ENCODE measurements around the gene KLHL42.
A peak's percentile ranks its signal among the peaks of the same experiment; 100 is the strongest.

Gene KLHL42

DNA sequence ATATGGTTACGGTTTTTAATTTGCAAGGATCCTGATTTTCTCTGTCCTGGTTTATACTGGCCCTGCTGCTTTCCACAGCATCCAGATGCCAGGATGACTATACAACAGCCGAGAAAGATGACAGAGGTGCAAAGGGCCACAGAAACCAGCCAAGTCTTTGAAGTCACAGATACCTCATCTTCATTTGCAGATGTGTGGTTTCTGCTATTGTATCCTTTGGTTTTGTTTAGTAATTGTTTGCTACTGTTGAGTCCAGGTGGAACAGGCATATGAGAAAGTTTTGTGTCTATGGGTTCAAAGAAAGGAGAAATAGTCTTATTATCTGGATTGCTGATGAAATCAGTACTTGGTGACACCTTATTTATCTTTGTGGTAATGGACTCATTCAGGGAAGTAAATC lies 17.3 kb upstream of the KLHL42 start:
- H3K9me3 ChIP-seq (ENCODE audit: control insufficient read depth, insufficient read depth, low read length), result no peaks in the 10 kb centered on the region
- no peaks in the 10 kb centered on the region for H3K36me3 ChIP-seq (ENCODE audit: control insufficient read depth, insufficient read depth, low read length)
- H3K4me3 ChIP-seq (ENCODE audit: low read depth, low read length), result no peak overlapping the region
- no peak overlapping the region for H3K9ac ChIP-seq (ENCODE audit: low read depth, low read length)
- H3K27me3 ChIP-seq (ENCODE audit: control insufficient read depth, insufficient read depth, low read length), result no peaks in the 10 kb centered on the region
- no peaks in the 10 kb centered on the region for H3K4me1 ChIP-seq (ENCODE audit: control insufficient read depth, insufficient read depth, low read length)

DNA sequence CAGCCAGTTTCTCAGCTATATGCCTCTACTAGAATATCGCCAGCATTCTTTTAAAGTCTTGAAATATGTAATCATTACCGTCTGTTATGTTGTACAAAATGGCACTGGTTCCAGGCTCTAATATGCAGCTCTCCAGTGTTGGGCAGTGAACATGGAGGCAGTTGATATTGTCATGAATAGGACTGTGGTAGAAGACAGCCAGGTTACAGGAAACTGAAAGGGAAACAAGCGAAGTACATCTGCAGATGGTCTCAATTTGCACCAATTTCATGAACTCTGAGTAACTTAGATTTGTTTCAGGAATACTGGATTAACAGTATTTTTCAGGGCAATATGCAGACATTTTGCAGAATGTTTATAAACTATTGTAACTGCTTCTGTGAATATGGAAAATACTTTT lies 13.4 kb upstream of the KLHL42 start:
- Histone ChIP-seq H3K4me1 (ENCODE audit: control insufficient read depth, insufficient read depth, low read length) (no peaks in the 10 kb centered on the region), H3K9ac (ENCODE audit: low read depth, low read length) (no peak overlapping the region), H3K36me3 (ENCODE audit: control insufficient read depth, insufficient read depth, low read length) (no peaks in the 10 kb centered on the region), H3K9me3 (ENCODE audit: control insufficient read depth, insufficient read depth, low read length) (no peaks in the 10 kb centered on the region), H3K27me3 (ENCODE audit: control insufficient read depth, insufficient read depth, low read length) (no peaks in the 10 kb centered on the region), H3K4me3 (ENCODE audit: low read depth, low read length) (no peak overlapping the region)

DNA sequence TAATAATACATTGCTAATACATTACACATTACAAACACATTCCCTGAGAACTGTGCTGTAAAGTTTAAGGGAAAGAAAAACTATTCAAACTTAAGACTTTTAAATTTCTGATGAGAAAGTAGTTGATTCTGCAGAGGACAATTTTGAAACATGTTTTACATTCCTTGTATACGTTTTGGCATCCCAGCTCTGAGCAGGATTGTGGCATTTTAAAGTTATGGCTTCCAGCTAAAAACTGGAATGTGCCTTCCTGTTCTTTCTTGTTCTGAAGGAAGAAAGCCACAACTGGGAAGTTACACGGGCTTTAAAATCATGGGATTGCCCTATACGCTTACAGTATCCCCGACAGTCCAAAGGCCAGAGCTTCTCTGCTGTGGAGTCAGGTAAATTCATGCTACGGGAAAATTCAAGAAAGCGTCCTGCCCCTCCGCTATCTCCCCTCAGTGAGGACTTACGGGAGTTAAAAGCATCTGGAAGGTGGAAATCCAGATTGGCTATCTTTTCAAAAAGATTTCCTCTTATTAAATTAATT lies 10.8 kb upstream of the KLHL42 start:
- H3K4me3 ChIP-seq (ENCODE audit: low read depth, low read length), result no peak overlapping the region
- H3K27me3 ChIP-seq (ENCODE audit: control insufficient read depth, insufficient read depth, low read length), result no peaks in the 10 kb centered on the region
- no peaks in the 10 kb centered on the region for H3K36me3 ChIP-seq (ENCODE audit: control insufficient read depth, insufficient read depth, low read length)
- H3K9ac ChIP-seq (ENCODE audit: low read depth, low read length), result no peak overlapping the region
- H3K9me3 ChIP-seq (ENCODE audit: control insufficient read depth, insufficient read depth, low read length), result no peaks in the 10 kb centered on the region
- H3K4me1 ChIP-seq (ENCODE audit: control insufficient read depth, insufficient read depth, low read length), result no peaks in the 10 kb centered on the region

DNA sequence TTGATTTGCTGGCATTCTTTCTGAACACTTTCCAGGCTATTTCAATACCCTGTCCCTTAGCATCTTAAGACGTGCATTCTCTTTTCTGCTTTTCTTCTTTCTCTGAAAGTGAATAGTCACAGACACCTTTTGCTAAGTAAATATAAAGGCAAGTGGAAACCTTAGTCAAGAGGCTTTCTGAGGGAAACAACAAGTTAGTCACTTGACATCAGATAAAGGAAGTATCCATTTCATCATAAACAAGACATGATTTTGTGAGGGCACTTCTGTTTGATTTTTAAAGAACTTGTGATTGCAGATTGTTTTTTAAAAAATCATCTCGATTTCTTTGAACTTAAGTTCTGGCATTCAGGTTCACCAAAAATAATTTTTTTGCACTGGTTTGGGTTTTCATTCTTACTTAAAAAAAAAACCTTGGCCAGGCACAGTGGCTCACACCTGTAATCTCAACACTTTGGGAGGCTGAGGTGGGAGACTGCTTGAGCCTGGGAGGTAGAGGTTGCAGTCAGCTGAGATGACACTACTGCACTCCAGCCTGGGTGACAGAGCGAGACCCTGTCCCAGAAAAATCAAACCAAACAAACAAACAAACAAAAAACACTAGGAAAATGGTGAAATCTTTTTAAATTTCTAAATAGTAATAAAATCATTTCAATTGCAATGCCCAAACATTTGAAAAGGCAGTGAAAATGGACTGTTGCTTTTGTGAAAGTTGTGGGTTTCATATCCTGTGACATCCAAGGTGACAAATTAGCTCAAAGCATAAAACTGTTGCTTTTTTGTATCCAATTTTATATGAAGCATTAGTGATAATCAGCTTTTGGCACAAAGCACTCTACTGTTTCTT lies 8.3 kb upstream of the KLHL42 start:
- no peaks in the 10 kb centered on the region for H3K9me3 ChIP-seq (ENCODE audit: control insufficient read depth, insufficient read depth, low read length)
- no peak overlapping the region for H3K4me3 ChIP-seq (ENCODE audit: low read depth, low read length)
- H3K4me1 ChIP-seq (ENCODE audit: control insufficient read depth, insufficient read depth, low read length), result no peaks in the 10 kb centered on the region
- H3K9ac ChIP-seq (ENCODE audit: low read depth, low read length), result no peak overlapping the region
- no peaks in the 10 kb centered on the region for H3K27me3 ChIP-seq (ENCODE audit: control insufficient read depth, insufficient read depth, low read length)
- no peaks in the 10 kb centered on the region for H3K36me3 ChIP-seq (ENCODE audit: control insufficient read depth, insufficient read depth, low read length)

DNA sequence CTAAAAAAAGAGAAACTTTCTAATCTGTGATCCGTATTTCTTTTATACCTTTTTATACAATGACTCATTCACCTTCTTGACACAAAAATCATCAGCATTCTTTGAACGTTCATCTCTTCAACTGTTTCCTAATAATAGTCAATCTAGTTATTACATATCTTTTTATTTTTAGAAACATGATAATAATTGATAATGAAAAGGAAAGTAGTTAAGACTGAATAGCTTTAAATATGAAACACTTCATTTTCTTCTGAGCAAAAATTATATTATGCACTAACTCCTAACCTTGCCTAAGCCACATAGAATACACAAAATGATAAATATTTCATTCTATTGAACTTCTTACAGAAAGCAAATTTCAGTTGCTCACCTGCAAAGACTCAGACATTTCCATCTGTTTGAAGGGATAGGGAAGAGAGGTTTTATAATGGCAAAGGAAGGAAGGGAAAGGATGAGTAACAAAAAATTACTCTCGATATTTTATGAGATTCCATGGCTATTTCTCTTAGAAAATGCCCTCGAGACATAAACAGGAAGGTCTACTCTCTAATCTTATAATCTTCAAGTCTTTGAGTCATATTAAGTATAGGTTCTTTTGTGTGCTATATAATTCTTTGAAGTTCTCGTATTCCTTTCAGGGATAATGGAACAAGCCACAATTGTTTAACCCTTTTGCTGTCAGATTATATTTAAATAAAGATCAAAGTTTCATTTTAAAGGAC lies 7.5 kb upstream of the KLHL42 start:
- Histone ChIP-seq H3K9ac (ENCODE audit: low read depth, low read length) (no peak overlapping the region), H3K27me3 (ENCODE audit: control insufficient read depth, insufficient read depth, low read length) (no peaks in the 10 kb centered on the region), H3K4me1 (ENCODE audit: control insufficient read depth, insufficient read depth, low read length) (no peaks in the 10 kb centered on the region), H3K36me3 (ENCODE audit: control insufficient read depth, insufficient read depth, low read length) (no peaks in the 10 kb centered on the region), H3K4me3 (ENCODE audit: low read depth, low read length) (no peak overlapping the region), H3K9me3 (ENCODE audit: control insufficient read depth, insufficient read depth, low read length) (no peaks in the 10 kb centered on the region)

DNA sequence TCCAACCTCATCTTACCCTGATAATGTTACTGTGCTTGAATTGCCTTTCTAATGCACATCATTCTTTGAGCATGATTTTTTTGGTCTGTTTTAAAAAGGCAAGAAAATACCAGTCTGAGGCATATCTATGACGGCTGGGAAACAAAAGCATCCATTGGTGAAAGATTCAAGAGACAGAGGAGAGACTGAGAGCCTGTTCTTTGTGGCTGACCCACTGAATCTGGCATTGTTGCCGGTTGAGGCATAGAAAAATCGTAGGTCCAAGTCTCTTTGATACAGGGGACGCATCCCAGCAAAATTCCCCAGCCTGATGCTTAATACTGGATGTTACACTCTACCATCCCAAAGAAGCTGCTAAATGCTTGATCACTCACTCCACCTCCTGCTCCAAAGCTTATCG lies 2.9 kb upstream of the KLHL42 start:
- no peak overlapping the region for H3K4me3 ChIP-seq (ENCODE audit: low read depth, low read length)
- H3K9ac ChIP-seq (ENCODE audit: low read depth, low read length), result no peak overlapping the region
- no peaks in the 10 kb centered on the region for H3K27me3 ChIP-seq (ENCODE audit: control insufficient read depth, insufficient read depth, low read length)
- no peaks in the 10 kb centered on the region for H3K9me3 ChIP-seq (ENCODE audit: control insufficient read depth, insufficient read depth, low read length)
- H3K36me3 ChIP-seq (ENCODE audit: control insufficient read depth, insufficient read depth, low read length), result no peaks in the 10 kb centered on the region
- H3K4me1 ChIP-seq (ENCODE audit: control insufficient read depth, insufficient read depth, low read length), result peaks cover 8% of the 10 kb centered on the region

DNA sequence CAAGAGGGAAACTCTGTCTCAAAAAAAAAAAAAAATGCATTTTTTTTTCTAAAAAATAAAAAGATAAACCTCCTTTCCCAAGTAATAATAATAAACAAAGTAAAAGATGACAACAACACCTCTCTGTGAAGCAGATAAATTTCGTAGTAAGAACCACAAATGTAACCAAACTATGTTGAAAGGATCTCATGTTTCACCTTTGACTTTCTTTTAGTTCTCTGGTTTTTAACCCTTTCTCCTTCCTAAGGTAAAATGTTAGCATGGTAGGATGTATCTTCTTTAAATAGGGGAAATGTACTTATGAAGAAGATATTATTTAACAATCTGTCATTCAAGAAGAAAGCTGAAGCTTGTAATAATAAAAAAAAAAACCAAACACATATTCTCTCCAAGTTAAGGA lies 1.8 kb upstream of the KLHL42 start:
- no peaks in the 10 kb centered on the region for H3K36me3 ChIP-seq (ENCODE audit: control insufficient read depth, insufficient read depth, low read length)

DNA sequence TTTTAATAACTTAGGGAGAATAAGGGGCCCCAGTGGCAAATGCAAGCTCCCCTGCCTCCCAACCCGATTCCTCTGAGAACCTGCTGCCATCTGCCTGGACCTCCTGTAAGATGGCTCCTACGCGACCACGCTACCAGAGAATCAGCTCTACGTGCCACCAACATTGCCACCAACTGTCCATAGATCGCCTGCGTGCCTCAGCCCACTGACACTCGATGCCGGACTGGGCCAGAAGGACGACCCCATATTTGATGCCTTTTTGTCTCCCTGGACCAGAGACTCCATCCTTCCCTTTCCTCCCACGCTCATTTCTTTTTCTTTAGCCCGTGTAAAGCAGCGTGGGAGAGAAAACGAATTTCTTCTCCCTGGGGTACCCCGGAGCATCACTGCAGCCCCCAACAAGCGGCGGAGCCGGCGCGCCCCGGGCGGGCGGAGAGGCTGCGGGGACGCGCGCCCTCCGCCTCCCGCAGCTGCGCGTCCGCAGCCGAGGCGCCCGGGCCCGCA lies 565 bp upstream of the KLHL42 start:
- H3K4me3 ChIP-seq (ENCODE audit: low read depth, low read length), result peak overlapping the region; percentile 91
- H3K4me1 ChIP-seq (ENCODE audit: control insufficient read depth, insufficient read depth, low read length), result peaks cover 11% of the 10 kb centered on the region
- peak overlapping the region; percentile 24 for H3K9ac ChIP-seq (ENCODE audit: low read depth, low read length)
- no peaks in the 10 kb centered on the region for H3K9me3 ChIP-seq (ENCODE audit: control insufficient read depth, insufficient read depth, low read length)
- no peaks in the 10 kb centered on the region for H3K27me3 ChIP-seq (ENCODE audit: control insufficient read depth, insufficient read depth, low read length)
- H3K36me3 ChIP-seq (ENCODE audit: control insufficient read depth, insufficient read depth, low read length), result no peaks in the 10 kb centered on the region

More for the DNA sequence above, 1.8 kb upstream of the KLHL42 start:
- H3K27me3 ChIP-seq (ENCODE audit: control insufficient read depth, insufficient read depth, low read length), result no peaks in the 10 kb centered on the region
- H3K9me3 ChIP-seq (ENCODE audit: control insufficient read depth, insufficient read depth, low read length), result no peaks in the 10 kb centered on the region
- H3K4me1 ChIP-seq (ENCODE audit: control insufficient read depth, insufficient read depth, low read length), result peaks cover 11% of the 10 kb centered on the region
- H3K9ac ChIP-seq (ENCODE audit: low read depth, low read length), result no peak overlapping the region
- H3K4me3 ChIP-seq (ENCODE audit: low read depth, low read length), result no peak overlapping the region

DNA sequence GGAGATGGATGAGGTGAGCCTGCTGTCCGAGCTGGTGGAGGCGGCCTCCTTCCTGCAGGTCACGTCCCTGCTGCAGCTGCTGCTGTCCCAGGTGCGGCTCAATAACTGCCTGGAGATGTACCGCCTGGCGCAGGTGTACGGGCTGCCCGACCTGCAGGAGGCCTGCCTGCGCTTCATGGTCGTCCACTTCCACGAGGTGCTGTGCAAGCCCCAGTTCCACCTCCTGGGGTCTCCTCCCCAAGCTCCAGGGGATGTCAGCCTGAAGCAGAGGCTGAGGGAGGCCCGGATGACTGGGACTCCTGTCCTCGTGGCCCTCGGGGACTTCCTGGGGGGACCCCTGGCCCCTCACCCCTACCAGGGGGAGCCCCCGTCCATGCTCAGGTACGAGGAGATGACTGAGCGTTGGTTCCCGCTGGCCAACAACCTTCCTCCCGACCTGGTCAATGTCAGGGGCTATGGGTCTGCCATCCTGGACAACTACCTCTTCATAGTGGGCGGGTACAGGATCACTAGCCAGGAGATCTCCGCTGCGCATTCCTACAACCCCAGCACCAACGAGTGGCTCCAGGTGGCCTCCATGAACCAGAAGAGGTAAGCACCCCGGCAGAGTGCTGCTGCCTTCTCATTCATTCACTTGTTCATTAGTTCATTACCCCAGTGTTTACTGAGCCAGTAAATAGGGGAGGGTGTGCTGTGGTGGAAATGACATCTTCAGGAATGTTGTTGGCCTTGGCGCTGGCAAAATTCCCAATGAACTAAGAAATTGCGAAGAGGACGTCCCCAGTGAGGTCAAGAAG lies 777 bp downstream of the KLHL42 start:
- Histone ChIP-seq H3K4me1 (ENCODE audit: control insufficient read depth, insufficient read depth, low read length) (peaks cover 11% of the 10 kb centered on the region), H3K9ac (ENCODE audit: low read depth, low read length) (peak overlapping the region; percentile 60), H3K4me3 (ENCODE audit: low read depth, low read length) (peak overlapping the region; percentile 91)

DNA sequence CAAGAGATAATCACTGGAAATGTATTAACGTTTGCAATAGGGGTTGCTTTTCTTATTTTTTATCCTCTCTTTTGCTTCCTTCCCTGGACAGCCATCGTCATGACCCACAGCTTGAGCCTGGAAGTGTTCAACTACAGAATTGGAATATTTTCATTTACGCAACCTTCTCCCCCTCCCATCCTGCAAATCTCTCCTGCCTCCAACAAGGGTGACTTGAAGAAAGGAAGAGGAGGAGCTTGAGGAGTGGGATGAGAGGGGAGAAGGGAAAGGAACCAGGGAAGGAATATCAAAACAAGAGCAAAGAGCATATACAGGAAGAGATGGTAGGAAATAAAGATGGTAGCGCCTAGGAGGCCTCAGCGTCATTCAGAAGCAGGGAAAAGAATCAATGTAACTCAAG lies 1.6 kb downstream of the KLHL42 start:
- H3K9ac ChIP-seq (ENCODE audit: low read depth, low read length), result no peak overlapping the region

More for the DNA sequence above, 777 bp downstream of the KLHL42 start:
- Histone ChIP-seq H3K9me3 (ENCODE audit: control insufficient read depth, insufficient read depth, low read length) (no peaks in the 10 kb centered on the region), H3K27me3 (ENCODE audit: control insufficient read depth, insufficient read depth, low read length) (no peaks in the 10 kb centered on the region), H3K36me3 (ENCODE audit: control insufficient read depth, insufficient read depth, low read length) (no peaks in the 10 kb centered on the region)

DNA sequence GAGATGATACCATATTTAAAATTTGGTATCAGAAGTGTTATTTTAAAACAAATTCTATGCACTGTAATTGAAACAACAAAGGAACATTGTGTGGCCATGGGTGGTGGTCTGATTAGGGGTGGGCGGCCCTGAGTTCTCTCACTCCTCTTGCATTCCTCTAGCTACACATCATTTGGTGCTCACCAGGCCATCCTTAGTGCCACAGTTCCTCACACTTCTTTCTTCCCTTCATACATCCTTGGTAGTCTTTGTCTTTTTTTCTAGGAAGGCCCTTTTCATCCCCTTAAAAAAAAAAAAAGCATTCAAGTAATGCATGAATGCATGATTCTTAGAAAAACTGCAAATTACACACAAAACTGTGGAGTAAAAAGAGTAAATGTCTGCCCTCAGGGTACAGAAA lies 2.4 kb downstream of the KLHL42 start:
- Histone ChIP-seq H3K36me3 (ENCODE audit: control insufficient read depth, insufficient read depth, low read length) (no peaks in the 10 kb centered on the region), H3K9ac (ENCODE audit: low read depth, low read length) (no peak overlapping the region), H3K4me1 (ENCODE audit: control insufficient read depth, insufficient read depth, low read length) (peaks cover 11% of the 10 kb centered on the region), H3K9me3 (ENCODE audit: control insufficient read depth, insufficient read depth, low read length) (no peaks in the 10 kb centered on the region), H3K4me3 (ENCODE audit: low read depth, low read length) (no peak overlapping the region), H3K27me3 (ENCODE audit: control insufficient read depth, insufficient read depth, low read length) (no peaks in the 10 kb centered on the region)

More for the DNA sequence above, 1.6 kb downstream of the KLHL42 start:
- Histone ChIP-seq H3K9me3 (ENCODE audit: control insufficient read depth, insufficient read depth, low read length) (no peaks in the 10 kb centered on the region), H3K4me1 (ENCODE audit: control insufficient read depth, insufficient read depth, low read length) (peaks cover 11% of the 10 kb centered on the region), H3K36me3 (ENCODE audit: control insufficient read depth, insufficient read depth, low read length) (no peaks in the 10 kb centered on the region), H3K4me3 (ENCODE audit: low read depth, low read length) (peak overlapping the region; percentile 91), H3K27me3 (ENCODE audit: control insufficient read depth, insufficient read depth, low read length) (no peaks in the 10 kb centered on the region)
